HG02938 (cell line): ENCODE results near the gene DTHD1.
A peak's percentile ranks its signal among the peaks of the same experiment; 100 is the strongest.

Source experiments
- ATAC-seq: cut with Tn5 transposase; IDR thresholded peaks from one replicate; pipeline ENCODE4 v1.9.1; 2021; ENCODE audit warnings: mild to moderate bottlenecking, moderate library complexity; ENCODE audit not compliant: unreplicated experiment

Gene DTHD1

GRCh38 chr4:36312511-36312910, 31.1 kb downstream of the DTHD1 start:
- ATAC-seq = no peak

- ATAC-seq = no peak
Observed at GRCh38 chr4:36313301-36313700, 31.9 kb downstream of the DTHD1 start.

GRCh38 chr4:36313703-36314102, 32.3 kb downstream of the DTHD1 start:
- ATAC-seq = no peak

- no peak for ATAC-seq
Observed at GRCh38 chr4:36316607-36317006, 35.2 kb downstream of the DTHD1 start.

GRCh38 chr4:36317721-36318120, 36.3 kb downstream of the DTHD1 start:
- ATAC-seq = no peak

- peak; percentile 33 for ATAC-seq
Observed at GRCh38 chr4:36320117-36320896, 38.9 kb downstream of the DTHD1 start.

GRCh38 chr4:36321176-36321575, 39.8 kb downstream of the DTHD1 start:
- no peak for ATAC-seq

- ATAC-seq = peak; percentile 28
Observed at GRCh38 chr4:36322921-36323354, 41.5 kb downstream of the DTHD1 start.

- no peak for ATAC-seq
Observed at GRCh38 chr4:36323816-36324419, 42.5 kb downstream of the DTHD1 start.

GRCh38 chr4:36324808-36325207, 43.4 kb downstream of the DTHD1 start:
- no peak for ATAC-seq

- ATAC-seq = peak; percentile 91
Observed at GRCh38 chr4:36325499-36325898, 44.1 kb downstream of the DTHD1 start.

- peak; percentile 11 for ATAC-seq
Observed at GRCh38 chr4:36325926-36326325, 44.5 kb downstream of the DTHD1 start.

GRCh38 chr4:36326476-36327029, 45.1 kb downstream of the DTHD1 start:
- ATAC-seq = no peak

GRCh38 chr4:36327400-36327799, 46.0 kb downstream of the DTHD1 start:
- no peak for ATAC-seq

GRCh38 chr4:36328130-36328529, 46.7 kb downstream of the DTHD1 start:
- ATAC-seq = no peak

- no peak for ATAC-seq
Observed at GRCh38 chr4:36329228-36329627, 47.8 kb downstream of the DTHD1 start.

- no peak for ATAC-seq
Observed at GRCh38 chr4:36330796-36331195, 49.4 kb downstream of the DTHD1 start.

- peak; percentile 75 for ATAC-seq
Observed at GRCh38 chr4:36332023-36332781, 50.8 kb downstream of the DTHD1 start.

- peak; percentile 100 for ATAC-seq
Observed at GRCh38 chr4:36332782-36333131, 51.3 kb downstream of the DTHD1 start.

GRCh38 chr4:36333303-36333877, 52.0 kb downstream of the DTHD1 start:
- no peak for ATAC-seq

- no peak for ATAC-seq
Observed at GRCh38 chr4:36337665-36338185, 56.3 kb downstream of the DTHD1 start.
